HS-27A (cell line): ENCODE measurements around the gene ZNF793.

Experiments used
- DNase-seq: peaks from one replicate; pipeline ENCODE4 v3.0.0-alpha.2; 2012; ENCODE audit warnings: low read depth, missing footprints

The ZNF793 gene

GRCh38 chr19:37506387-37507166 is at the start of gene ZNF793:
Gene ZNF793 (plus strand): TSS chr19:37506939. CDS start chr19:37523440, 16,501 bp downstream.
- DNase-seq: no peak

DNA sequence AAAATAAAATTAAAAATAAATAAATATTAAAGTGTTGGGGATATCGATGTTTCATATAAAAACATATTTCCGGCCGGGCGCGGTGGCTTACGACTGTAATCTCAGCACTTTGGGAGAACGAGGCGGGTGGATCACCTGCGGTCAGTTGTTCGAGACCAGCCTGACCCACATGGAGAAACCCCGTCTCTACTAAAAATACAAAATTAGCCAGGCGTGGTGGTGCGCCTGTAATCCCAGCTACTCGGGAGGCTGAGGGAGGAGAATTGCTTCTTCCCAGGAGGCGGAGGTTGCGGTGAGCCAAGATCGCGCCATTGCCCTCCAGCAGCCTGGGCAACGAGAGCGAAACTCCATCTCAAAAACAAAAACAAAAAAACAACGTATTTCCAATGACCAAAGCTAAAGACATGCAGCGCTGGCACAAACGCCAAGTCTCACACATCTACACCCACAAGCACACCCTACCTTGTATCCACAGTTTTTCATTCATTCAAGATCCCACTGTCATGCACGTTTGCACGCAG is 40.4 kb upstream of the ZNF793 start:
- no peak for DNase-seq

DNA sequence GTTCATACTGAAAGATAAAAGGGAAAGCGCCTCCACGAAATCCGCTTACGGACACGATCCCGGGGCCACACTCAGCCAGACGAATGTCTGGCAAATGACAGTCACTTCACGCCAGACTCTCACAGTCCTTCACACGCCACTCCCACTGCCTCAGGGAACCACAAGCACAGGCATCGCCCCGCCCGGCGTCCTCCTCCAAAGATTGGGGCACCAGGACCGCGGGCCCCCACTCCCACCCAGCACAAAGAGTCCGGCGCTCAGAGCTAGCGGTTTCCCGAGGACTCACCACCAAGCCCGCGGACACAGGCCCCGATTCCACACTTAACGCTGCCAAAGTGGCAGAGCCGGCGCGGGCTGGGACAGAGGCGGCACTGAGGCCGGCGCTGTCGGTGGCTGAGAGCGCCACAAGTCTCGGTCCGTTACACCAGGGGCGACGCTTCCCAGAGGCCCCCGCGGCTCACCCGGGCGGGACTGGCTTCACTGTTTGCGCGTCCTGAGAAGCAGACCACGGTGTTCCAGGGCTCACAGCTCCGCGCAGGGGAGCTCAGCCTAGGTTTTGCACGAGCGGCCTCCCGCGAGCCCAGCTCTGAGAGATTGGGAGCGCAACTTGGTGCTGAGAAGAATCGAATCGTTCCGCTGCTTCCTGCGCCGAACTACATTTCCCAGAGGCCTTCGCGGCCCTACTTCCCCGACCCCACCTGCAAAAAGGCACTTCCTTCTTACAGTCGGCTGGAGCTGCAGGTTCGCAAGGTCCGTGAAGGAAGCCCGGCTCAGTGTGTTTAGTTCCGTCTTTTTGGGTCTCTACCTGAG is 39.7 kb upstream of the ZNF793 start, which contains the start of gene ZNF569:
Gene ZNF569 (minus strand): TSS at position 647 of the 810 bp plus-strand sequence. CDS start 22,523 bp downstream, outside the sequence.
- peak; percentile 70 for DNase-seq

DNA sequence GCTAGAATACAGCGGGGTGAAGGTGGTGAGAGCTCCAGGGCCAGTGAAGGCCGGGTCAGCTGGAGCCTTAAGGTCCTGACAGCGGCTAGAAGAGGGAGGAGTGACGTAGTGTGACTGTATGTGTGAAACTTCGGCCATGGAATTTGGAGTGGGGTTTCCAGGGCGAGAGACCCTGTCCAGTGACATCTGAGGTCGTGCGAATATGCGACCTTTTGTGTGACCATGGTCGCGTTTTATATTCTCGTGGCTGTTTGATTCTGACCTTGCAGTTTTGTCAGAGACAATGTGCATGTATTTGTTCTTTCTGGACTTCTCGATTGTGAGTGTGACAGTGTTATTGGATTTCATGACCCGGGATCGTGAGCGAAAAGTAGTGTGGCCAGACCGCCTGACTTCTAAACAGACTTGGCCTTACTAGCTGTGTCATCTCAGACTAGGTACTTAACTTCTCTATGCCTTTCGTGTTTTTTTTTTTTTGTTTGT is 39.1 kb upstream of the ZNF793 start:
- no peak for DNase-seq

GRCh38 chr19:37468961-37469777 is 37.6 kb upstream of the ZNF793 start, which contains the start of gene ZNF570:
Gene ZNF570 (plus strand): TSS chr19:37469356. CDS start chr19:37470355, 999 bp downstream.
- DNase-seq: no peak

- DNase-seq: no peak
Observed at GRCh38 chr19:37470216-37470615, 36.5 kb upstream of the ZNF793 start.

DNA sequence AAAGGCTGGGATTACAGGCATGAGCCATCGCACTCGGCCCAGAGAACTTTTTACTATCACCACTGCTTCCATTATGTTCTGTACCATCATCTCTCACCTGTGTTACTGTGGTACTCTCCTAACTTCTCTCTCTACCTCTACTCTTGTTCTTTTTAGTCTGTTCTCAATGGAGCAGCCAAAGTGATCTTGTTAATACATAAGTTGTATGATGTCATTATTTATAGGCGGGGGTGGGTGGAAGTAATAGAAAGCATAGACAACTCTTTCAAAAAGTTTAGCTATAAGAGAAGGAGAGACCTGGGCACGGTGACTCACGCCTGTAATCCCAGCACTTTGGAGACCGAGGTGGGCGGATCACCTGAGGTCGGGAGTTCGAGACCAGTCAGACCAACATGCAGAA is 34.6 kb upstream of the ZNF793 start:
- DNase-seq: no peak

DNA sequence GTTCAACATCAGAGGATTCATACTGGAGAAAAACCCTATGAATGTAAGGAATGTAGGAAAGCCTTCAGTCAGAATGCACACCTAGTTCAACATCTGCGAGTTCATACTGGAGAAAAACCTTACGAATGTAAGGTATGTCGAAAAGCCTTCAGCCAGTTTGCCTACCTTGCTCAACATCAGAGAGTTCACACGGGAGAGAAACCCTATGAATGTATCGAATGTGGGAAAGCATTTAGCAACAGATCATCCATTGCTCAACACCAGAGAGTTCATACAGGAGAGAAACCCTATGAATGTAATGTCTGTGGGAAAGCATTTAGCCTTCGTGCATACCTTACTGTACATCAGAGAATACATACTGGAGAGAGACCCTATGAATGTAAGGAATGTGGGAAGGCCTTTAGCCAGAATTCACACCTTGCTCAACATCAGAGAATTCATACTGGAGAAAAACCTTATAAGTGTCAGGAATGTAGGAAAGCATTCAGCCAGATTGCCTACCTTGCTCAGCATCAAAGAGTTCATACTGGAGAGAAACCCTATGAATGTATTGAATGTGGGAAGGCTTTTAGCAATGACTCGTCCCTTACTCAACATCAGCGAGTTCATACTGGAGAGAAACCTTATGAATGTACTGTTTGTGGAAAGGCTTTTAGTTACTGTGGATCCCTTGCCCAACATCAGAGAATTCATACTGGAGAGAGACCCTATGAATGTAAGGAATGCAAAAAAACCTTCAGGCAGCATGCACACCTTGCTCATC is 22.2 kb upstream of the ZNF793 start:
- DNase-seq: no peak

GRCh38 chr19:37492213-37492612 is 14.5 kb upstream of the ZNF793 start:
- DNase-seq: no peak

- DNase-seq: no peak
Observed at GRCh38 chr19:37505958-37506386, 767 bp upstream of the ZNF793 start.

DNA sequence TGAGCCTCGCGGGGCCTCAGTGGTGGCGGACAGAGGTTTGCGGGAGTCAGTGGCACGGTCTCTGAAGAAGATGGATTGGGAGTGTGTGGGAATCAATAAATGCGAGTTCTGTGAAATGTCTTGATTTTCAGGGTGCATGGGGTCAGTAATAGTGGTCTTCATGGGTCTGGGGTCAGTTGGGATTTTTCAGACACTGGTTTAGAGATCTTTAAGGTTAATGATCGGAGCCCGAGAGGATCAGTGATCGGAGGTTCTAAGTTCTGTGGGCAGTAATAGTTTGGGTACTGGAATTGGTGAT is 377 bp downstream of the ZNF793 start:
- no peak for DNase-seq

DNA sequence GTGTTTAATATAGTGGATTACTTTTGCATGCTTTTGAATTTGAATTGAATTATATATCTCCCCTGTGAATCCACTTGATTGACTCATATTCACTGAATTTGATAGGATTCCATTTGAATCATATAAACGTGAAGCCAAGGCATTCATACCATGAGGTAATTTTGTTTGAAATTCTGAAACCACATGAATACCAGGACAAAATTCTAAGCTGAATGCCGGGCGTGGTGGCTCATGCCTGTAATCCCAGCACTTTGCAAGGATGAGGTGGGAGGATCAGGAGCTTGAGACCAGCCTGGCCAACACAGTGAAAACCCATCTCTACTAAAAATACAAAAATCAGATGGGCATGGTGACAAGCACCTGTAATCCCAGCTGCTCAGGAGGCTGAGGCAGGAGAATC is 4.4 kb downstream of the ZNF793 start:
- no peak for DNase-seq

GRCh38 chr19:37511821-37512220 is 5.1 kb downstream of the ZNF793 start:
- no peak for DNase-seq

DNA sequence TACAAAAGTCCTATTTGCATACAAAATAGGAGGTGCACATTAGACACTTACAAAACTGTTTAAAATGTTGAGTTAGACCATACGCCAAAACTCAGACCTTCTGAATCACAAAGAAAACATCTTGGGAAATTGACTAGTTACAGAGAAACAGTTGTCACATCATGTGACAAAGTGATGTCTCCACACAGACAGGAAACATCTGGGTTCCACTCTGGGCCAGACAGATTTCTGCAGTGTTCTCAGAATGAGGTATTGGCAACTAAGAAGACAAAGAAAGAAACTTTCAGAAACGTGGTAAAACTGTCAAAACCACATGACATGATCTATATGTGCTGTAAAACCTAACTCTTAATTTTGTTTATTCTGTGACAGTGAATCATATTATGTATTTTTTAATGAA is 6.7 kb downstream of the ZNF793 start:
- DNase-seq: no peak

DNA sequence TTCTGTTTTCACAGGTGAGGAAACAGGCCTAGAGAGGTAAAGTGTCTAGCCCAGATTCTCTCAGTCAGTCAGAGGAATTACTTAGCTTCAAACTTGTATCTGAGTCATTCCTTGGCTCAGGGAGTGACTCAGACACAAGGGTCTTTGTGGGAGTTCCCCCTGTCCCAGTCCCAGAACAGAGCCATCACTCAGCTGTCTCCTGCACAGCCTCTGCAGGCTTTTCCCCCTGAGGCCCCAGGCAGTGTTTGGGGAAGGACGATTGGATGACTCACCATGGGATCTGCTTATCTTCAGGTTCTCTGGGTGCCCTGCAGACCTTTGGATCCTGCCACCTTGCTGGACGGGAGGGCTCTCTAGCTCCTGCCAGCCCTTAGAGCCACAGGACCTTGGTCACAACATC is 13.2 kb downstream of the ZNF793 start:
- no peak for DNase-seq

GRCh38 chr19:37537391-37537947 is 30.7 kb downstream of the ZNF793 start:
- no peak for DNase-seq

DNA sequence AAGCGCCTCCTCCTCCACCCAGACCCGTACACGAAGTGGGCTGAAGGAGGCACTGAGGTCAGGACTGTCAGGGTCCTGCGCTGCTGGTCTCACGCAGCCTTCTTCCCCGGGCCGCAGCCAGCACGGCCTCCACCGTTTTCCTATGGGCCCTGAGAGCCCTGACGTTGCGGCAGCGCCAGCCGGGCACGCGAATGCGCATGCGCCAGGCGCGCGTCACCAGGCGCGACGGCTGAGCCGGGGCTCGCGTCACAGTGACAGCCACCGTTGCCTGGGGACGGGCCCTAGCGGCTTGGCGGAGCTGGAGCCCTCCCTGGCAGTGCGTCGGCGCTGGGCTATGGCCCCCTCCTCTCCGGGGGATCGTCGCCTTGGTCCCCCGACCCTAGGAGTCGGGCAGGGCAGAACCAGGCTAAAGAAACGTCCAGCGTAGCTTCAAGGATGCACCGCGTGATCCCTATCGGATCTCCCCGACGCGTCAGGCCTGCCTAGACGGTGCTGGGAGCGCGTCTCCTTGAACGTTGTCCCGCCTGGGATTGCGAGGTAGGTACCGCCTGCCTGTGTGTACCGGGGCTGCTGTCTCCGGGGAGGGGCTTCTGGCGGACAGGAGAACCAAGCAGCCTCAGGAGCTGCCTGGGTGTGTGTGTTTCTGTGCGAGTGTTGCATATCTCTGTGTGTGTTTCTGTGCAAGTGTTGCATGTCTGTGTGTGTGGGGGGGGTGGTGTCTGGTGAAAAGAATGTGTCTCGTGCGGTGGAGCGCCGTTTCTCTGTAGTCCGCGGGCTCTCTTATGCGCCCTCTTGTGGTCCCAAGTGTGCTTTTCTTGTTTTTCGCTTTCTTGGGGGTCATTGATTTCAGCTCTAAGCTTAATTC is 44.6 kb downstream of the ZNF793 start:
- DNase-seq: no peak

DNA sequence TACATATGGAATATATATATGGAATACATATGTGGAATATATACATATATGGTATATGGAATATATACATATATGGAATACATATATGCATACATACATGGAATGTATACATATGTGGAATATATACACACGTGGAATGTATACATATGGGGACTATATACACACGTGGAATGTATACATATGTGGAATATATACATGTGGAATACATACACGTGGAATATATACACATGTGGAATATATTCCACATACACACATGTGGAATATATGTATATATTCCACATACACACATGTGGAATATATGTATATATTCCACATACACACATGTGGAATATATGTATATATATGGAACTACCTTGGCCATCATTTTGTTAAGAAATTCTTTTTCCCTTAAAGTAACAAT is 56.8 kb downstream of the ZNF793 start:
- DNase-seq: no peak

DNA sequence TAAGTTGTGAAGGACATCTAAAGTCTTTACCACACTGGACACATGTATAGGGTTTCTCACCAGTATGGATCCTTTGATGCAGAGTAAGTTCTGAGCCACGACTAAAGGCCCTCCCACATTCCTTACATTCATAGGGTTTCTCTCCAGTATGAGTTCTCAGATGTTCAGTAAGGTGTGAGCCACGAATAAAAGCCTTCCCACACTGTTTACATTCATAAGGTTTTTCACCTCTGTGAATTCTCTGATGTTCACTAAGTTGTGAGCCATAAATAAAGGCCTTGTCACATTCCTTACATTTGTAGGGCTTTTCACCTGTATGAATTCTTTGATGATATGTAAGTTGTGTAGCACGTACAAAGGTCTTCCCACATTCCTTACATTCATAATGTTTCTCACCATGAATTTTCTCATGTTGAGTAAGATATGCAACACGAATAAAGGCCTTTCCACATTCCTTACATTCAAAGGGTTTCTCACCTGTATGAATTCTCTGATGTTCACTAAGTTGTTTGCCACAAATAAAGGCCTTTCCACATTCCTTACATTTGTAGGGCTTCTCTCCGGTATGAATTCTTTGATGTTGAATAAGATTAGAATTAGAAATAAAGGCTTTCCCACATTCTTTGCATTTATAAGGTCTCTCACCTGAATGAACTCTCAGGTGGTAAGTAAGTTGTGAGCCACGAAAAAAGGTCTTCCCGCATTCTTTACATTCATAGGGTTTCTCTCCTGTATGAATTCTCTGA is 58.1 kb downstream of the ZNF793 start:
- no peak for DNase-seq
